ENCODE data around the gene PLCE1. TPM values are rescaled to one million over a fixed set of nuclear protein-coding genes. Genes with fewer than 3 reads are reported as not detected.
"Not testable (repeated sequence)": the region's sequence is repeated elsewhere in the genome, so short reads cannot be mapped to it uniquely, and the experiment has no call there.

Gene PLCE1
- total and polyA plus RNA-seq, 2 donors (not counting 3 experiments of a cell fraction or from before 2014, with no cell fraction given), result 0.01 to 0.04 TPM

- CTCF ChIA-PET; H3K4me3 ChIP-seq (replicated peaks in 1 of 3; ENCODE audit: insufficient read depth in 1 of 3, low read depth in 1 of 3, low read length in 3 of 3); BruUV-seq (replicated peaks); H3K27me3 ChIP-seq (ENCODE audit: control insufficient read depth in 2 of 2, insufficient read depth in 2 of 2, low read length in 2 of 2); H4K20me1 ChIP-seq (replicated peaks; ENCODE audit: control insufficient read depth, extremely low read depth, insufficient read depth, low read length); intact Hi-C loops (cut with micrococcal nuclease); H3K79me2 ChIP-seq (ENCODE audit: control insufficient read depth, insufficient read depth, low read length); H3K4me2 ChIP-seq (ENCODE audit: insufficient read depth, low read length); DNase-seq (ENCODE audit: low read depth, low spot score); H2AFZ ChIP-seq (ENCODE audit: low read depth, low read length); H3K9me1 ChIP-seq (replicated peaks; ENCODE audit: control insufficient read depth, extremely low read depth, insufficient read depth, low read length); H3K9me3 ChIP-seq (replicated peaks; ENCODE audit: control insufficient read depth, insufficient read depth, low read length); POLR2A ChIA-PET; H3K36me3 ChIP-seq (ENCODE audit: control insufficient read depth in 2 of 2, extremely low read depth in 1 of 2, insufficient read depth in 2 of 2, low read length in 2 of 2); H3K27ac ChIP-seq (ENCODE audit: insufficient read depth, low read depth, low read length); H3K4me1 ChIP-seq (ENCODE audit: control insufficient read depth, extremely low read depth, insufficient read depth, low read length); dilution Hi-C loops (cut with MboI; ENCODE audit: extremely low pct_ligation_motif_present, low sequenced_read_pairs); H3K9ac ChIP-seq (replicated peaks; ENCODE audit: extremely low read depth, insufficient read depth, low read length); FAIRE-seq: not testable (repeated sequence)
Observed at GRCh38 chr10:93960988-93961387, 32.7 kb upstream of the PLCE1 start.

GRCh38 chr10:93962973-93963372 lies 30.8 kb upstream of the PLCE1 start:
- FAIRE-seq (no peak), DNase-seq (ENCODE audit: low read depth, low spot score) (no peak)
- no peaks in the 10 kb centered on the region for H4K20me1 ChIP-seq (replicated peaks; ENCODE audit: control insufficient read depth, extremely low read depth, insufficient read depth, low read length)
- no peaks in the 10 kb centered on the region for H3K9me1 ChIP-seq (replicated peaks; ENCODE audit: control insufficient read depth, extremely low read depth, insufficient read depth, low read length)
- H3K36me3 ChIP-seq (ENCODE audit: control insufficient read depth in 2 of 2, extremely low read depth in 1 of 2, insufficient read depth in 2 of 2, low read length in 2 of 2), result no peaks in the 10 kb centered on the region
- no peak overlapping the region for H3K4me3 ChIP-seq (replicated peaks in 1 of 3; ENCODE audit: insufficient read depth in 1 of 3, low read depth in 1 of 3, low read length in 3 of 3)
- POLR2A ChIA-PET, result no interaction called here
- no peaks in the 10 kb centered on the region for H3K4me1 ChIP-seq (ENCODE audit: control insufficient read depth, extremely low read depth, insufficient read depth, low read length)
- H3K4me2 ChIP-seq (ENCODE audit: insufficient read depth, low read length), result no peak overlapping the region
- H3K27ac ChIP-seq (ENCODE audit: insufficient read depth, low read depth, low read length), result no peak overlapping the region
- intact Hi-C loops (cut with micrococcal nuclease), result no loop called here
- no peak overlapping the region for H2AFZ ChIP-seq (ENCODE audit: low read depth, low read length)
- no peaks in the 10 kb centered on the region for H3K9me3 ChIP-seq (replicated peaks; ENCODE audit: control insufficient read depth, insufficient read depth, low read length)
- no peak overlapping the region for H3K9ac ChIP-seq (replicated peaks; ENCODE audit: extremely low read depth, insufficient read depth, low read length)
- no TSS peak for BruUV-seq (replicated peaks)
- TF ChIP-seq JUN (IDR thresholded peaks at IDR 0.05; ENCODE audit: borderline replicate concordance, insufficient read depth, insufficient read length, low read depth) (no peak), CTCF (IDR thresholded peaks at IDR 0.05; ENCODE audit: extremely low read depth in 1 of 2, insufficient read depth in 1 of 2, low read depth in 1 of 2, low read length in 2 of 2) (no peak)
- H3K79me2 ChIP-seq (ENCODE audit: control insufficient read depth, insufficient read depth, low read length), result no peaks in the 10 kb centered on the region
- CTCF ChIA-PET, result interaction anchor here (1.7 to 2.3 kb wide), 4 partner anchors 9 to 46 kb away, joined by 5 to 15 read pairs (median 7); no protein-coding TSS in a partner anchor
- dilution Hi-C loops (cut with MboI; ENCODE audit: extremely low pct_ligation_motif_present, low sequenced_read_pairs), result no loop called here
- H3K27me3 ChIP-seq (ENCODE audit: control insufficient read depth in 2 of 2, insufficient read depth in 2 of 2, low read length in 2 of 2), result no peaks in the 10 kb centered on the region

Measured in endothelial cell of umbilical vein (primary cell).